GM19372 (cell line): ENCODE results near the gene VPREB3.
A peak's percentile ranks its signal among the peaks of the same experiment; 100 is the strongest.

Source experiments
- ATAC-seq: cut with Tn5 transposase; IDR thresholded peaks from one replicate; pipeline ENCODE4 v1.9.1; 2021; ENCODE audit warnings: mild to moderate bottlenecking, low read depth, moderate library complexity; ENCODE audit not compliant: unreplicated experiment

Gene VPREB3, protein sequence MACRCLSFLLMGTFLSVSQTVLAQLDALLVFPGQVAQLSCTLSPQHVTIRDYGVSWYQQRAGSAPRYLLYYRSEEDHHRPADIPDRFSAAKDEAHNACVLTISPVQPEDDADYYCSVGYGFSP

GRCh38 chr22:23754220-23754919 lies at the start of gene VPREB3:
VPREB3 (minus strand) TSS chr22:23754425; CDS start chr22:23754363, 62 bp downstream.
- ATAC-seq: no peak

- ATAC-seq: no peak
Measured at GRCh38 chr22:23803001-23803819, 49.0 kb upstream of the VPREB3 start.

DNA sequence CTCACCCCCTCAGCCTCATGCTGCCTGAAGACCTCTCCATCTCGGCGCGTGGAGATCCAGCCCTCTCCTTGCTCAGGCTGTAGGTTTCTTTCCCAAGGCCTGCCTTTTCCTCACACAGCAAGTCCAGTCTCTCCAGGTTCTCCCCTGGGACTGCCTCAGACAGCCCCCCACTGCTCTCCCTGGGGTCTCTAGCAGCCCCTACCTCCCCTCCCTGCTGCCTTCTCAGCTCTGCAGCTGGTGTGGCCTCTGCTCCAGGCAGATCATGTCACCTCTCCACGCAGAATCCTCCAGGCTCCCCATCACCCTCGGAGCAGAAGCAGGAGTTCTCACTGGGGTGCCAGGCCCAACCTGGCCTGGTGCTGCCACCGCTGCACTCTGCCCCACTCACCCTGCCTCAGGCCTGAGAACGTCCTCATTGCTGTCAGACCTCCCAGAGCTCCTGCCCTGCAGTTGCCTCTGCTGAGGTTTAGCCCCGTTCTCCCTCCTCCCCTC lies 47.7 kb upstream of the VPREB3 start:
- ATAC-seq: no peak

DNA sequence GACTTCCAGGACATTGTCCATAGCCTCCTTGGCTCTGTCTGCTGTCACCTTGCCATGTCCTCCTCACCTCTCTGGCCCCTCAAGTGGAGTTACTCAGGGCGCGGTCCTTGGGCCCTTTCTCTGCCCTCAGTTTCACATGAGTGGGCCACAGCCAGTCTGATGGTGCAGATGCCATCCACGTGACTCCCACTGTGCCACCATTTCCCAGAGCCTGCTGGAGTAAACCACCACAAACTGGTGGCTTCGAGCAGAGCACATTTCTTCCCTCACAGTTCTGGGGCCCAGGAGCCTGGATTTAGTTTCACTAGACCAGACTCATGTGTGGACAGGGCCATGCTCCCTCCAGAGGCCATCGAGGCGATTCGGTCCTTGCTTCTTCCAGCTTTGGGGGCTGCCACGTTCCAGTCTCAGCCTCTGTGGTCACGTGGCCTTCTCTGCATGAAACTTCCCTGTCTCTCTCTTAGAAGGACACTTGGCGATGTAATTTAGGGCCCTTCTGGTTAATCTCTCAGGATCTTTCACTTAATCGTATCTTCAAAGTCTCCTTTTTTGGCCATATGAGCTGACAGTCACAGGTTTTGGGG lies 47.1 kb upstream of the VPREB3 start:
- no peak for ATAC-seq

GRCh38 chr22:23800297-23801237 lies 46.3 kb upstream of the VPREB3 start:
- ATAC-seq: no peak

- no peak for ATAC-seq
Measured at GRCh38 chr22:23796461-23796860, 42.2 kb upstream of the VPREB3 start.

- ATAC-seq: no peak
Measured at GRCh38 chr22:23793326-23793725, 39.1 kb upstream of the VPREB3 start.

GRCh38 chr22:23791738-23792645 lies 37.8 kb upstream of the VPREB3 start:
- ATAC-seq: no peak

DNA sequence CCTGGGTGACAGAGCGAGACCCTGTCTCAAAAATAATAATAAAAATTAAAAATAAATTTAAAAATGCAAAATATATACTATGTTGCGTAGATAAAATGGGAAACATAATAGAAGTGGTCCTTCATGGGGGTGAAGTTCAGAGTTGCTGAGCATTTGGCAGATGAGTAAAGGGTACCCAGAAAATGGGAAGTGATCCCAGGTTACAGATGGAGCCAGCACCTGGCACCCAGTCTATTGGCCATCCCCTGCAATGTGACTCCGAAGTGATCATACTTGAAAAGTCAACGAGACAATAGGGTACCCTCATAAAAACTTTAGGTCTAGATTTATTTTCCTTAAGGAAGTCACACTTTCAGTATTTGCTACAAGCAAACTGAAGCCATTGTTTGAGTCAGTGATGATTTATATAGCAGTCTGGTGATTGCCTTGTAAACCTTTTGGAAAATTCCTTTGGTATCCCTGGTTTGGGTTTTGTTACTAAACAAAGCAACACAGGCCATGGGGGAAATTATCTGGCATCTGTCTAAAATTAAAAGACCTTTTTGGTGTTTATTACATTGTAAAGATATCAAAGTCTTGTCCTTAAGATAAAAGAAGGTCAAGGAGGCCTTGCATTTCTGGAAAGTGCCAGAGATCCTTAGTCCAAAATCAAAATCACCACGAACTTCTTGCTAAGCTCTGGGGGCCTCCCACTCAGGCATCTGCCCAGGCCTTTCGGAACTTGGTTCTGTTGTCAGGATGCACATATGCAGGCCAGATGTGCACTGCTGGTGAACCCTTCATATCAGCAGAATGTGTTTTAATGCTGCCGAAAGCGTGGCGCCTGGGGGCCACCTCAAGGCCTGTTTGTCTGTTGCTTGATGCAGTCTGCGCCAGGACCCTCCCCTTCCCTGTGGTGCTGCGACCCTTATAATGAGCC lies 36.9 kb upstream of the VPREB3 start:
- no peak for ATAC-seq

GRCh38 chr22:23789638-23790037 lies 35.4 kb upstream of the VPREB3 start:
- ATAC-seq: no peak

DNA sequence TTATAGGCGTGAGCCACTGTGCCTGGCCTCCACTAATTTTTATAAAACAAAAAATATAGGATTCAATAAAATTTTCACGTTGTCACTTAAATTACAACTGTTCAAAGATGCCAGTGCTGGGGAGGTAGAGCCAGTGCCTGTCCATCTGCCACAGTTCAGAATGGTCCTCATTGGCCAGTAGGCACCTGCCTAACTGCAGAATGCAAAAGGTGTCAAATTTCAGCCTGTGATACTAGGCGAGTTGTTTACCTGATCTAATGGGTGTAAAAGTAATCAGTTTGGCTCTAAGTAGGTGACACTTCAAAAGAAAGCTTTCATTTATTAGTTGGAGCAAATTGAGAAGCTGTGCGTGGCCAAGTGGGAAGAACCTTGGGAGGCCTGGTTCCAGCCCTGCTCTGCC lies 34.9 kb upstream of the VPREB3 start:
- no peak for ATAC-seq

DNA sequence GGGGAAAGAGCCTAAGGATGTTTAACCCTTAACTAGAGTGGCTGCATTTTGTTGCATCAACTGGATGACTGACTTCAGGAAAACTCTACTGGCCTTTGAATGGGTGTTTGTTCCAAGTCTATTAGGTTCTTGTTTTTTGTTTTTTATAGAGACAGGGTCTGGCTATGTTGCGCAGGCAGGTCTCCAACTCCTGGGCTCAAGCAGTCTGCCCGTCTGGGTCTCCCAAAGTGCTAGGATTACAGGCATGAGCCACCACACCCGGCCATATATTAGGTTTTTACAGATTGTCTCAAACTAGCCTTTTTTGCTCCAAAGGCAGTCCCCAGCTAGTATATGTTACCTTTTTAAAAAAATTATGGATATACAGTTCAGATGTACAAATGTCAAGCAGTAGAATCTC lies 33.7 kb upstream of the VPREB3 start:
- ATAC-seq: no peak

DNA sequence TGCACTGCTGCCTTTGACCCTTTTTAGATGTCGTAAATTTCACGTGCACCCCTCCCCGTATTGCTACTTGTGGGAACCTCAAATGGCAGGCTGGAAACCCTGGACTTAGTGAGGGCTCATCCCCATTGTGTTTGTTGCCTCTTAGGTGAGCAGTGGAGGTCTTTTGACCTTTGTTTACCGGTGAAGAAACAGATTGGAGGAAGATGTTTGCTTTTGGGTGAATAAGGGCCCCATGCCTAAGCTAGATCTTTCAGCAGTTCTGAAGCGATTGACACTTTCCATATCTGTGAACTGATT lies 33.3 kb upstream of the VPREB3 start:
- peak; percentile 14 for ATAC-seq

DNA sequence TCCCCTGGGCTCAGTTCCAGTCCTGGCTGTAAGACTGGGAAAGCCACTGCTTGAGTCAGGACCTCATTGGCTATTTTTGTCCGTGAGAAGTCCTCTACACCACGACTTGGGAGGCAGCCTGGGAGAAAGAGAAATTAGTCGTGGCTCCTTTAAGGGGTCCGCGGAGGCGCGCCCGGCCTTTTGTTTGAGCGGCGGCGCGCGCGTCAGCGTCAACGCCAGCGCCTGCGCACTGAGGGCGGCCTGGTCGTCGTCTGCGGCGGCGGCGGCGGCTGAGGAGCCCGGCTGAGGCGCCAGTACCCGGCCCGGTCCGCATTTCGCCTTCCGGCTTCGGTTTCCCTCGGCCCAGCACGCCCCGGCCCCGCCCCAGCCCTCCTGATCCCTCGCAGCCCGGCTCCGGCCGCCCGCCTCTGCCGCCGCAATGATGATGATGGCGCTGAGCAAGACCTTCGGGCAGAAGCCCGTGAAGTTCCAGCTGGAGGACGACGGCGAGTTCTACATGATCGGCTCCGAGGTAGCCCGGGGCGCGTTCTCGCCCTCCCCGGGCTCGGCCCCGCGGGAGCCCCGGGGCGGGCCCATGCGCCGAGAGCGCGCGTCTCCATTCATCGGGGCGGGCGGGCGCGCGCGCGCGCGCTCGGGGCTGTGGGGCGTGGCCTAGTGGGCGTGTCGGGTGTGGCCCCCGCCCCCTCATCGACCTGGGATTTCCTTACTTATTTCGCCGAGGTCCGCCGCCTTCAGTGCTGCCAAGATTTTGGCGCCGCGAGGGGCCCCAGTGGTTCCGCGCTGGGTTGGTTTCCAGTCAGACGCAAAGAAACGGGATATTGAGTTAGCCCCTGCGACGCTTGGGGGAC lies 32.8 kb upstream of the VPREB3 start, which contains the start of gene SMARCB1:
Gene SMARCB1 (plus strand): TSS at position 215 of the 848 bp plus-strand sequence. CDS start 204 bp downstream, at position 419.
- ATAC-seq: peak; percentile 63

GRCh38 chr22:23786261-23786710 lies 32.1 kb upstream of the VPREB3 start:
- no peak for ATAC-seq

DNA sequence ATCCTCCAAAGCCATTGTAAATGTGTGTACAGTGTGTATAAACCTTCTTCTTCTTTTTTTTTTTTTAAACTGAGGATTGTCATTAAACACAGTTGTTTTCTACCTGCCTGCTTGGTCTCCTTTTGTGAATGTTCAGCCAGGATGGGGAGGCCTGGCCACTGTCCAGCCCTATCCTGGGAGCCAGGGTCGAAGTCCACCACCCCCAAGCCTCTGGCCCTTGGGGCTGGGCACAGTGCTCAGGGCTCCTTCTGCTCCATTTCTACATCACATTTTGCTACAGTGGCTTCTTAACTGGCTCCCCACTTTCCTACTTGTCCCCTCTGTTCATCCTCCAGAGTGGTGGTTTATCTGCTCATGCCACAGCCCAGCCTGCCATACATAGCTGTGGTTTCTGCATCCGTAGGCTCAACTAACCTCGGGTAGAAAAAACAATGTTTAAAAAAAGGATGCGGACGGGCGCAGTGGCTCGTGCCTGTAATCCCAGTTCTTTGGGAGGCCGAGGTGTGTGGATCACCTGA lies 30.0 kb upstream of the VPREB3 start:
- no peak for ATAC-seq
